Hematopoietic multipotent progenitor cell treated with erythropoietin and hydrocortisone succinate and interleukin-3 and kit ligand, for 6 days (in vitro differentiated cells): ENCODE data around the gene CCBE1.

Source experiments
- DNase-seq: peaks from one replicate; pipeline ENCODE4 v3.0.0-alpha.2; 2015

CCBE1 gene

GRCh38 chr18:59437851-59438569, 259.2 kb downstream of the CCBE1 start:
- DNase-seq, result no peak

DNA sequence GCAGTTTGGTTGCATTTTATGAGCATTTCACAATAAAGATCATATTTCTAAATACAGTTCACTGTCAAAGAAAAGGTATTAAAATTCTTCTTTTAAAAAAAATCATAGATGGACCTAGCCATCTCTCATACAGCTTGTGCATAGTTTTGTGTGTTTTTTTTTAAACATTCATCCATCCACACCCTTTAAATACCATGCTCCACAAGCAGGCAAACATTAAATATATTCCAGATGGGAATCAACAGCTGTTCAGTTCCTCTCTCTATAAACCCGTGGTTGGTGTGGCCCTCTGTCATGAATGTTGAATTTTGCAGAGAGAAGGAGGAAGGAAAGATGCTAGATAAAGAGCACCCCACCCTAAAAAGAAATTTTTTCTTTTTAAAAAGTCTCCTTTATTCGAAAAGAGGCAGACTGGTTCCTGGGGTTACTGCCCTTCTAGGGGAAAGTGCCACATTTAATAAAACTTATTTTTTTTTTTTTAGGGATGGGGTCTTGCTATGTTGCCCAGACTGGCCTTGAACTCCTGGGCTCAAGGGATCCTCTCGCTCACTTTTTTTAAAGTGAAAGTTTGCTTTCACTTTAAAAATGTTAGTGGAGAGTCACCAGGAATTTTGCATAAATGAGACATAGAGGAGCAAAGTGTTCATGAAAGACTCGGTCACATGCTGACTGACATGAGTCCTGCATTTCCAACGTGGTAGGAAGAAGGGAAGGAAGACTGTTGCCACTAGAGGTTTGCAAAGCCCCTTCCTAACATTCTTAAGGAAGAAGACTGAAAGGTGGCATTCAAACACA, 264.2 kb downstream of the CCBE1 start:
- DNase-seq, result no peak

DNA sequence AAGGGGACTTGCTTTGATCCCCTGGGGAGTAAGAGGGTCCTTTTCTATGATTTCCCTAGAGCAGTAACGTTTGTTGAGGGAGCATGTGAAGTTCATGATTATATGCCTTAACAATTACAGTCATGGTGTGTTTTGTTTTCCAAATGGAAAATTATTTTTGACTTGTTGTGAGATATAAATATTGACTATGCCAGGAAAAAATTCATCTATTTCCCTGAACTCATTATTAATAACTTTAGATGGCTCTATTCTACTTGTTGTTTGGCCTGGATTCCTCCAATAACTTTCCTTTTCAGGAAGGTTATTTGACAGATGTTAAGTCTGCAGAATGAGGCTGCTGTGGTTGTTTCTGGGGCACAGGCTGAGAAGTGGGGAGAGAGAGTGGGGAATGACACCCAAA, 266.1 kb downstream of the CCBE1 start:
- no peak for DNase-seq

- DNase-seq, result no peak
These were observed 267.6 kb downstream of the CCBE1 start for GRCh38 chr18:59429608-59430007.

- DNase-seq, result no peak
These were observed 269.2 kb downstream of the CCBE1 start for GRCh38 chr18:59428018-59428417.

DNA sequence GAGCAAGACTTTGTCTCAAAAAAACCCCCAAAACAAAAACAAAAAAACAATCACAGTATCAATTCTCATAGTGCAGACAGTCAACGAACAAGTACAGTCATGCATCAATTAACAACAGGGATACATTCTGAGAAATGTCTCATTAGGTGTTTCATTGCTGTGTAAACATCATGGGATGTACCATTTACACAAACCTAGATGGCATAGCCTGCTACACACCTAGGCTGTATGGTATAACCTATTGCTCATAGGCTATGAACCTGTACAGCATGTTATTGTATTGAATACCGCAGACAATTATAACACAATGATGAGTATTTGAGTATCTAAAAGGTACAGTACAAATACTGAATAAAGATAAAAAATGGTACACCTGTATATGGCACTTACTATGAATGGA, 270.4 kb downstream of the CCBE1 start:
- no peak for DNase-seq

DNA sequence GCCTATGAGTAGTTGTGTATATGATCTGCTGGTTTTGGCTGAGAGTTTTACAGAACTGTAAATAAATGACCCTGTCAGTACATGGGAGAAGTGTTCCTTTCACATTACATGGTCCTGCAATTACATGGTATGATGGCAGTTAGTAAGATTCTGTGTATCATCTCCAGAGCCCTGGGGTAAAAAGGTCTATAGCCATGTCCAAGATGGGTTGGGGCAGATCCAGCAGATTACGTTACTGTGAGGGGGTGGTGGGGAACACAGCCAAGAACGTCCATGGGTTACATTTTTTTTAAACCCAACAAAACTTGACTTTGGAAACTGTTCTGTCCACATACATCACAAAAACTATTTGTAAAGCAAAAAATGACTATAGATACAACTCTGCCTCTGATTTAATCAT, 274.0 kb downstream of the CCBE1 start:
- DNase-seq, result no peak

- no peak for DNase-seq
These were observed 277.0 kb downstream of the CCBE1 start for GRCh38 chr18:59420244-59420643.

DNA sequence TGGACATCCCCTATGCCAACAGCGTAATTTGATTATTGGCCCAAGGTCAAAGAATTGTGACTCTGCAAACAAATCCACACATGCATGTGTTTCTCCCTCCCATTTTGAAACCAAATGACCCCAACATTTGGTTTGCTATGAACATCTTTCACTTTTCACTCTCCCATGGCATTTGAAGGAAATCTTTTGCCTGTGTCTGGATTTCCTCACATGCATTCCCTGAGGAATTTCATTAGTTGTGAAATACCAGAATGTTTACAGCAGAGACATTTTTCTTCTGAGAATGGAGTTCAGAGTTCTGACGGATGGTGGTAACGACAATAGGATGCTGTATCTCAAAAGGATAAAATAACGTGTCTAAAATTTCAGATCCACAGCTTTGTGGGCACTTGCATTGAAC, 277.8 kb downstream of the CCBE1 start:
- no peak for DNase-seq

DNA sequence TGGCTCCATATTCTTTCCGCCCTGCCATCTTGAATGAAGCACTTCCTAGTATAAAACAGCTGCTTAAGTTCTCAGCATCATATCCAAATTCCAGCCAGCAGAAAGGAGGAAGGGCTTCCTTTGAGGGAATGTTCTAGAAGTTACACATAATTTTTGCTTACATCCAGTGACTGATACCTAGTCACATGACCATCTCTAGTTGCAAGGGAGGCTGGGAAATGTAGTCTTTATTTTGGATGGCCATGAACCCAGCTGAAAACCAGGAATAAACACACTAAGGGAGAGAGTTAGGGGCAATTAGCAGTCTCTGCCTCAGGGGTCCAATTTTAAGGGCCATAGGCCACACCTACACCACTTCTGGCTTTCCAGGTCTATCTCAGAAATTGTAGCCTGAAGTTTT, 280.4 kb downstream of the CCBE1 start:
- DNase-seq, result no peak

- no peak for DNase-seq
These were observed 283.0 kb downstream of the CCBE1 start for GRCh38 chr18:59414111-59414653.

DNA sequence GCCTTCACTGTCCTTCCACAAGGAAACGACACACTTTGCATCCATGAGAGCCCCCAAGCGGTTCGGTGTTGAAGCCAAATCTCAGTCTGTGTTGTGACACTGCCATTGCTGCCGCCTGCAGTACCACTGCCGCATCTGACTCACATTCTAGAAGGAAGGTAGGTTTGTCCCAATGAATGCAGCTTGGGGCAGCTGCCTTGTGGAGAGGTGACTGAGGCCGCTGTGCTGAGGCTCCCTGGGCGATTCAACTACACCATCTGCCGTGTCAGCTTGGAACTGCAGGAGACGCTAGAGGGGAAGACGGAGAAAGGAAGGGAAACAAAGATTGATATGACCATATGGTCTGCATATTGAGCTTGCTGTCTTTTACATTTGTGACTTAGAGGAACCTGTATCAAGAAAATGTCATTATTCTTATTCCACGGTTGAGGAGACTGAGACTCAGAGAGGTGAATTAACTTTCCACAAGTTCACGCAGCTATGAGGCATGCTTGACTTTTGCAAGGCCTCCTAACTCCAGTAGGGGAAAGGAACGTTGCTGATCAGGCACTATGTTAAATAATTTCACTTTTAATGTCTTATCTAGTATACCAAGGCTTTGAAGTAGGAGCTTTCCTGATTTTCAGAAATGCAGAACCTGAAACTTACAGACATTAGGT, 294.7 kb downstream of the CCBE1 start:
- DNase-seq, result peak; percentile 82

DNA sequence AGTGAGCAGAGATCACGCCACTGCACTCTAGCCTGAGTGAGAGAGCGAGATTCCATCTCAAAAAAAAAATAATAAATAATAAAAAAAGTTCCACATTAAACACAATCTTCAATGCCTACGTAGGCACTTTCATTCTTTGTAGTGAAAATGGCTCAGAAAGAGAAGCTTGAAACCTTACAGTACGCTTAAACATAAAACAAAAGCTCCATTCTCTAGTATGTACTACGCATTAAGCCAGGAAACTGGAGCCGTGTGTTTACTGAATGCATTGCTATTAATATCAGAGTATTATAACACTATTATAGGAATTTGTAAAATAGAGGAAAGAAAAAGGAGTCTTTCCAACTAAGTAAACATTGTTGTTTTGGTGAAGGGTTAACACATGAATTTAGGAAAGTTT, 296.8 kb downstream of the CCBE1 start:
- no peak for DNase-seq

DNA sequence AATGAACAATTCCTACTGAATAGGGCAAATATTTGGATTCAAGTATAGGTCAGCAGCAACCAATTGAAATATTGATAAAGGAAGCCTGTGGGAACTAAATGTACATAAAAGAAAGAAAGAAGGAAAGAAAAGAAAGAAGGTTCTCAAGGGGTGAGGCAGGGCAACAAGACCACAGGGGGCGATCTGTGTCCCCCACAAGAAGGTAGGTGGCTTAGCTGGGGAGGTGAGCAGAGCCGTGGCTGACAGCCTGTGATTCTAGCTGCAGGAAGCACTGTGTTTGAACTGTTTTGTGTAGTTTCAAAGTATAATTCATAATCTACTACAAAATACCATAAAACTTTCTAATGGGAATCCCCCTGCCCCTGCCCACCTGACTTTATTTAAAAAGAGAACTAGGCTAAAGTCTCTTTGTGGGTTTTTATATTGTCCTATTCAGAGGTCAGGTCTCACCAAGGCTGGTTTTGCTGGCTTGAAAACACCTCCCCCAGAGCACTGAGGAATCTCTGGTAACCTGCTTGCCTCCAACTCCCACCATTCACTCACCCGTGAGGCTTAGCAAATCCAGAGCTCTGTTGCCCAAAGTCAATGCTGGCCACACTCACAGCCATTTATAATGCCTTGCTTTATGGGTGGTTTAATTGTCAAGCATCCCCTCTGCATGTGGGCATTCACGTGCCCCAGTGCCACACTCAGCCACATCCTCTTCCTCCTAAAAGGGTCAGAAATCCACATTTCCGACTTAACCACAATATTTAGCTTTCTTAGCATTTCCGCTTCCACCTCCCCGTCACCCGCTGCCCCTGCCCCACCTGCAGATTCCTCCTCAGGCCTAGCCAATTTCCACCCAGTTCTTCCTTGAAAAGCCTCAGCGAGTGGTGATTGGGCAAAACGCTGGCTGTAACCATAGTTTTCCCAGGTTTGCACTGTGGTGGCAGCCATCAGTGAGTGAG, 301.7 kb downstream of the CCBE1 start:
- DNase-seq, result no peak

GRCh38 chr18:59393381-59393780, 303.8 kb downstream of the CCBE1 start:
- no peak for DNase-seq

DNA sequence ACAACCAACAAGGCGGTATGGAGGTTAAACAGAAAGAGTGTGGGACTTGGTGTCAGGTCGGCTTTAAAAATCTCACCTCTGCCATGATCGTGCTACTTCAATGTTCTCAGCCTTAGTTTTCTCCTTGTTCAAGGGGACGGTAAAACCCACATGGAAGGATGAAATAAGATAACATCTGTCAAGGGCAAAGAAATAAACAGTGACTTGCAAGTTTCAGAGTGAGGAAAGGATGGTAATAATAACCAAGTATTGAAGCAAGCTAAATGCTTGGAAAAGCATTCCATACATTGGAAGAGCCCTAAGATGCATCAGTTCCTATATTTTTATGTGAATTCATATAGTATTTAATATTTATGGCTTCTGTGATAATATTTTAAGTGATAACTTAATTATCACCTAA, 308.4 kb downstream of the CCBE1 start:
- DNase-seq, result no peak

GRCh38 chr18:59387687-59388565, 309.3 kb downstream of the CCBE1 start:
- DNase-seq, result no peak

GRCh38 chr18:59386909-59387686, 310.1 kb downstream of the CCBE1 start:
- no peak for DNase-seq

- no peak for DNase-seq
These were observed 312.0 kb downstream of the CCBE1 start for GRCh38 chr18:59385191-59385590.

- DNase-seq, result no peak
These were observed 313.4 kb downstream of the CCBE1 start for GRCh38 chr18:59383851-59384250.

- DNase-seq, result no peak
These were observed 314.8 kb downstream of the CCBE1 start for GRCh38 chr18:59382383-59382782.
